ENCODE results near the gene RRM2.

Gene RRM2

GRCh38 chr2:10123281-10123680, 742 bp downstream of the RRM2 start:
- H3K27ac Mint-ChIP-seq, result peak overlapping the region; percentile 87
- peaks cover 28% of the 10 kb centered on the region for H3K36me3 Mint-ChIP-seq (ENCODE audit: low read depth)
- H3K4me3 Mint-ChIP-seq, result peak overlapping the region; percentile 91
- no peak for DNase-seq
- no peaks in the 10 kb centered on the region for H3K27me3 Mint-ChIP-seq (ENCODE audit: low read depth, poor library complexity)
- H3K4me1 Mint-ChIP-seq, result peaks cover 58% of the 10 kb centered on the region
- no peak for TF ChIP-seq CTCF (IDR thresholded peaks at IDR 0.05)
- no peaks in the 10 kb centered on the region for H3K9me3 Mint-ChIP-seq

- Mint-ChIP-seq H3K9me3 (no peaks in the 10 kb centered on the region), H3K27me3 (ENCODE audit: low read depth, poor library complexity) (no peaks in the 10 kb centered on the region), H3K27ac (no peak overlapping the region), H3K36me3 (ENCODE audit: low read depth) (peaks cover 38% of the 10 kb centered on the region), H3K4me3 (peak overlapping the region; percentile 91), H3K4me1 (peaks cover 69% of the 10 kb centered on the region)
- TF ChIP-seq CTCF (IDR thresholded peaks at IDR 0.05), result peak; percentile 67
- DNase-seq, result peak; percentile 37
Measured at GRCh38 chr2:10124538-10125045, 2.1 kb downstream of the RRM2 start.

- Mint-ChIP-seq H3K36me3 (ENCODE audit: low read depth) (peaks cover 48% of the 10 kb centered on the region), H3K4me1 (peaks cover 68% of the 10 kb centered on the region), H3K4me3 (peak overlapping the region; percentile 15), H3K9me3 (no peaks in the 10 kb centered on the region), H3K27ac (no peak overlapping the region), H3K27me3 (ENCODE audit: low read depth, poor library complexity) (no peaks in the 10 kb centered on the region)
- TF ChIP-seq CTCF (IDR thresholded peaks at IDR 0.05), result no peak
- no peak for DNase-seq
Measured at GRCh38 chr2:10125842-10126631, 3.5 kb downstream of the RRM2 start.

- Mint-ChIP-seq H3K27ac (no peak overlapping the region), H3K4me3 (no peak overlapping the region)
- no peak for DNase-seq
Measured at GRCh38 chr2:10126632-10127026, 4.1 kb downstream of the RRM2 start.

GRCh38 chr2:10128420-10128819, 5.9 kb downstream of the RRM2 start:
- Mint-ChIP-seq H3K36me3 (ENCODE audit: low read depth) (peaks cover 61% of the 10 kb centered on the region), H3K27ac (peak overlapping the region; percentile 14), H3K27me3 (ENCODE audit: low read depth, poor library complexity) (no peaks in the 10 kb centered on the region), H3K4me1 (peaks cover 57% of the 10 kb centered on the region), H3K9me3 (no peaks in the 10 kb centered on the region), H3K4me3 (no peak overlapping the region)
- DNase-seq, result no peak
- TF ChIP-seq CTCF (IDR thresholded peaks at IDR 0.05), result no peak

More at GRCh38 chr2:10126632-10127026, 4.1 kb downstream of the RRM2 start:
- Mint-ChIP-seq H3K27me3 (ENCODE audit: low read depth, poor library complexity) (no peaks in the 10 kb centered on the region), H3K36me3 (ENCODE audit: low read depth) (peaks cover 51% of the 10 kb centered on the region), H3K4me1 (peaks cover 63% of the 10 kb centered on the region), H3K9me3 (no peaks in the 10 kb centered on the region)
- no peak for TF ChIP-seq CTCF (IDR thresholded peaks at IDR 0.05)

- TF ChIP-seq CTCF (IDR thresholded peaks at IDR 0.05), result no peak
- no peak overlapping the region for H3K4me3 Mint-ChIP-seq
- H3K27me3 Mint-ChIP-seq (ENCODE audit: low read depth, poor library complexity), result no peaks in the 10 kb centered on the region
- no peaks in the 10 kb centered on the region for H3K9me3 Mint-ChIP-seq
- peaks cover 48% of the 10 kb centered on the region for H3K4me1 Mint-ChIP-seq
- no peak overlapping the region for H3K27ac Mint-ChIP-seq
- no peak for DNase-seq
- peaks cover 64% of the 10 kb centered on the region for H3K36me3 Mint-ChIP-seq (ENCODE audit: low read depth)
Measured at GRCh38 chr2:10129490-10129889, 7.0 kb downstream of the RRM2 start.

Measured in nephron progenitor cell (in vitro differentiated cells).